ENCODE data around the gene APOBEC3A.
"Not testable (repeated sequence)": the region's sequence is repeated elsewhere in the genome, so short reads cannot be mapped to it uniquely, and the experiment has no call there.

The APOBEC3A gene

GRCh38 chr22:38977289-38977688, 19.9 kb downstream of the APOBEC3A start:
- DNase-seq (ENCODE audit: low read depth in 1 of 2, low spot score in 1 of 2): not testable (repeated sequence)

GRCh38 chr22:38980587-38980986, 23.2 kb downstream of the APOBEC3A start:
- DNase-seq (ENCODE audit: low read depth in 1 of 2, low spot score in 1 of 2): not testable (repeated sequence)

DNA sequence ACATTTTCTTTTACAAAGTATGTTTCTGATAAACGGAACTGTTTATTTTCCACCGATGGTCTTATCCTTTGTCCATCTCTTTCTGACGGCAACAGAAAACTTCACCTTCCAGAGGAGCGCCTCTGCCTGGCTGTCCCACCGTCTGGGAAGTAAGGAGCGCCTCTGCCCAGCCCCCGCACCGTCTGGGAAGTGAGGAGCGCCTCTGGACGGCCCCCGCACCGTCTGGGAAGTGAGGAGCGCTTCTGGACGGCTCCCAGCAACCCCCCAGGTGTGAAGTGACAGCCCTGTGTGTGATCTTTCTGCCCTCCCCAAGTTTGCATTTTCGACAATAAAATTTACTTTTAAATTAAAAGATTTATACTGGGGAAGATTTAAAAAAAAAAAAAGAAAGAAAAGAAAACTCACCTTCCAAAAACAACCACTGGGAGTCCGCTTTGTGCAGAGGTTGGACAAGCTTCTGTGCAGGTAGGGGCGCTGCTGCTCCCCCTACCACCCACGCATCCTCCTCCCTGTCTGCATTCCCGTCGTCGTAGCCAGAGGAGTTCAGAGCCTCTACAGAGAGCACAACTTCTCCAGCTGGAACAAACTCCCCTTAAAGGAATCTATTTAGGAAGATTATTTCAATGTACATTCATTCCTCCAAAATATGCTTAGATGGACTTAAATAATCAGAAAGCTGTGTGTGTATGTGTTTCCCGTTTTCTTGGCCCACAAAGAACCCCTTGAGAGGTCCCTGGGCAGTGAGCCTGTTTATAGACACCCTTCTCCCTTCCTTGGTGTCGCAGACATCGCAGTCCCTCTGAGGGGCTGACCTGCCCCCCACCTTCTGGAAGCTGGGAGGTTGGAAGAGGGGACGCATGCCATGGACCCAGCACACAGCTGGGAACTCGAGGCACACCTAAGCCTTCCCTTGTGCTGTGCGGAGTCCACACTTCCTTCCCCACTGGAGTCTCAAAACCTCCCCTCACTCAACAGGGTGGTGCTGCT, 23.9 kb downstream of the APOBEC3A start:
- DNase-seq (ENCODE audit: low read depth in 1 of 2, low spot score in 1 of 2): no peak

DNA sequence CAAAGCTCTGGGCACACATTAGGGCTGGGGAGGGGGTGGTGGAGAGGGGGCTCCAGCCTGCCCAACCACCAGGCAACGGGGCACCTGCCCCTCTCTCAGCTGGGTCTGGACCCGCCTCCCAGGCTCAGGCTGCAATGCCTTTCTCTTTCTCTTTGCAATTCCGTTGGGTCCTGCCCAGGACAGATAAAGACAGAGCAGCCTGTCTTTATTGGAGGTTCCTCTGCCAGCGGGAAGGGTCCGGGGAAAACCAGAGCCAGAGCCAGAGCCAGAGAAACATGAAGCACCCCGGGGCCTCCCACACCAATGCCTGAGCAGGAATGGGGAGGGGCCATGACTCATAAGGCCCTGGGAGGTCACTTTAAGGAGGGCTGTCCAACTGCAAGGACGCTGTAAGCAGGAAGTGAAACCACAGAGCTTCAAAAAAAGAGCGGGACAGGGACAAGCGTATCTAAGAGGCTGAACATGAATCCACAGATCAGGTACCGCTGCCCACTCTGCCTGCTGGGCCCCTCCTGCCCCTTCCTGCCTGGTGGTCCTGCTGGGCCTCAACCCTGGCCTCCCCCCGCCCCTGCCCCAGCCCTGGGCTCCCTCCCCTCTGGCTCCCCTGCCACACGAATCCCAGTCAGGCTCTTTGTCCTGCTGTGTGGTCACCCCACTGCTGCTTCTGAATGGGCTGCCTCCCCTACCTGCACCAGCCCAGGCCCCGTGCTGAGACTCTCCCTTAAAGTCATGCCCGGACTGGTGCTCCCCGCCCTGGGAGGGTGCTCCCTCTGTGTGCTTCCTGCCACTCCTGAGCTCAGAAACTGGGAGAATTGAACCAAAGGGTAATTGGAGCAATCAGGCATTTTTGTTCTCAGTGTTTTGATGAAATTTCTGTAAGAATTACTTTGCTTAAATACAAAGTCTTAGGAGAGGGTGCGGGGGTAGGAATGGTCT, 24.9 kb downstream of the APOBEC3A start, which contains the start of gene APOBEC3B:
APOBEC3B (plus strand) TSS at position 356 of the 936 bp plus-strand sequence; CDS start at position 463, 107 bp downstream.
- peak; percentile 8 to 49 for DNase-seq (ENCODE audit: low read depth in 1 of 2, low spot score in 1 of 2)

DNA sequence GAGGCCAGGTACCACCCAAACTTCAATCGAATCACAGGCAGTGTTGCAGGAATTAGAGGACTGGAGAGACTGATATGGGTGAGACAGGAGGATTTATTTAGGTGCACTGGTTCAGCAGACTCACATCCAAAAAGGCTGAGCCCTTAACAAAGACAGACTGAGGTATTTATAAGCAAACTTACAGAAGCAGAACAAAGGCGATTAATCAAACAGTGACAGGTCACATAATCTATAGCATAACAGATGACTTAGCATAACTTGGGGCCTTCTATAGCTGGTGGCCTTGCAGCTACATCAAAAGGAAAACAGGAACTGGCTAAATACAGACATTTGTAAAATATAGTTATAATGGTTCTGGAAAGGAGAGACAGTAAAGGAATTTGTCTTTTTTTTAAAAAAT, 26.8 kb downstream of the APOBEC3A start:
- DNase-seq (ENCODE audit: low read depth in 1 of 2, low spot score in 1 of 2): no peak

DNA sequence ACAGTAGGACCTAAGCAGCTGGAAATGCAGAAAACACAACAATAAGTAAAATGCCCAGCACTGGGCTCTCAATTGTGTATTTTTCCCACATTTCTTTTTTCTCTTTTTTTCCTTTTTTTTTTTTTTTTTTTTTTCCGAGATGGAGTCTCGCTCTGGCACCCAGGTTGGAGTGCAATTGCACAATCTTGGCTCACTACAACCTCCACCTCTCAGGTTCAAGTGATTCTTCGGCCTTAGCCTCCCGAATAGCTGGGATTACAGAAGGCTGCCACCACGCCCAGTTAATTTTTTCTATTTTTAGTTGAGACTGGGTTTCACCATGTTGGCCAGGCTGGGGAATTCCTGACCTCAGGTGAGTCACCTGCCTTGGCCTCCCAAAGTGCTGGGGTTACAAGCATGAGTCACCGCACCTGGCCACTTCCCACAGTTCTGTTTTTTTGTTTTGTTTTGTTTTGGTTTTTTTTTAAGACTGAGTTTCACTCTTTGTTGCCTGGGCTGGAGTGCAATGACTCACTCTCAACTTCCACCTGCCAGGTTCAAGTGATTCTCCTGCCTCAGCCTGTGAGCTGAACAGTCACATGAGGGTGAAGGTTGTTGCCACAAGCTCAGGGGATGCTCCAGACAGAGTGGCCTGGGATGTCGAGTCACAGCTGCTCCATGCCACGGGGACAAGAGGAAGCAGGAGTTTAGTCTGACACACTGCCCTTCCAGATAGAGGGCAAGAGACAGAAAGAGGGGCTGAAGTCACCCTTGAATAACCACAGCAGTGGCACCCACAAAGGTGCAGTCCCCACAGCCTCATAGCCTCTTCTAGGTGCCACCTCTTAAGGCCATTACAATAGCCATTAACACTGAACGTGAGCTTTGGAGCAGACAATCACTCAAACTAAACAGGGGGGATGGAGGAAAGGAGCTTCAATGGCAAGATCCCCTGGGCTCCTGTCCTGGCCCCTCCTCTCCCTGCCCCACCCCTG, 27.7 kb downstream of the APOBEC3A start:
- DNase-seq (ENCODE audit: low read depth in 1 of 2, low spot score in 1 of 2): peak; percentile 32 to 78

DNA sequence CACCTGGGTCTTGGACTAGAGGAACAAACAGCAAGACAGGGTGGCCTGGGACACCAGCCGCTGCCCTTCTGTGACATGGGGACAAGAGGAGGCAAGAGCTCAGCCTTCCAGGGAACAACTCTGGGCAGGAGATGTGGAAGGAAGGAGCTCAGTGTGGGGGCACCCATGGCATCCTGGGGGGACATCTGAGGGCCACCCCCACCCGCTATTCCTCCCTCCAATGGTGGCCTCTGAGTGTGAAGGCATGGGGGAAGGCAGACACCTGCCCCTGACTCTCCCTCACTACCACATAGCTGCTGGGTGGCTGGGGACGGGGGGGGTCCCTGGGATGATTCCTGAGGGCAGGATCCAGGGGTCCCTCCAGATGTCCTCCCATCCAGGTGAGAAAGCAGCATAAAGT, 29.2 kb downstream of the APOBEC3A start:
- DNase-seq (ENCODE audit: low read depth in 1 of 2, low spot score in 1 of 2): no peak

DNA sequence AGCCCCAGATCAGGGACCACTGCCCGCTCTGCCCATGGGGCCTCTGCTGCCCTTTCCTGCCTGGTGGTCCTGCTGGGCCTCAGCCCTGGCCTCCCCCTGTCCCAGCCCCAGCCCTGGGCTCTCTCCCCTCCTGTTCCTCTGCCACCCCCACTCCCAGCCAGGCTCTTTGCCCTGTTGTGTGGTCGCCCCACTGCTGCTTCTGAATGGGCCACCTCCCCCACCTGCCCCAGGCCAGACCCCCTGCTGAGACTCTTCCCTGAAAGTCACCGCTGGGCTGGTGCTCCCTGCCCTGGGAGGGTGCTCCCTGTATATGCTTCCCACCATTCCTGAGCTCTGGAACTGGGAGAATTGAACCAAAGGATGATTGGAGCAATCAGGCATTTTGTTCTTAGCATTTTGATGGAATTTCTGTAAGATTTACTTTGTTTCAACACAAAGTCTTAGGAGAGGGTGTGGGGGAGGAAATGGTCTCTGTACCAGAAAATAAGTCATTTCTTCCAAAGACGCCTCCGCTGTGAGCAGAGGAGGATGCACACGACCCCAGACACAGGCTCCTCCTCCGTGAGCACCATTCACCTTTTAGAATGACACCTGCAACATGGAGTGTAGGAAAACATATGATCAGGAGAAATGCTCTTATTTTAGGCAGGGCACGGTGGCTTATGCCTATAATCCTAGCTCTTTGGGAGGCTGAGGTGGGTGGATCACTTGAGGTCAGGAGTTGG, 29.9 kb downstream of the APOBEC3A start:
- DNase-seq (ENCODE audit: low read depth in 1 of 2, low spot score in 1 of 2): no peak

GRCh38 chr22:38989466-38989865, 32.1 kb downstream of the APOBEC3A start:
- no peak for DNase-seq (ENCODE audit: low read depth in 1 of 2, low spot score in 1 of 2)

- DNase-seq (ENCODE audit: low read depth in 1 of 2, low spot score in 1 of 2): not testable (repeated sequence)
Observed at GRCh38 chr22:38992871-38993371, 35.5 kb downstream of the APOBEC3A start.

- no peak for DNase-seq (ENCODE audit: low read depth in 1 of 2, low spot score in 1 of 2)
Observed at GRCh38 chr22:38996105-38996504, 38.7 kb downstream of the APOBEC3A start.

DNA sequence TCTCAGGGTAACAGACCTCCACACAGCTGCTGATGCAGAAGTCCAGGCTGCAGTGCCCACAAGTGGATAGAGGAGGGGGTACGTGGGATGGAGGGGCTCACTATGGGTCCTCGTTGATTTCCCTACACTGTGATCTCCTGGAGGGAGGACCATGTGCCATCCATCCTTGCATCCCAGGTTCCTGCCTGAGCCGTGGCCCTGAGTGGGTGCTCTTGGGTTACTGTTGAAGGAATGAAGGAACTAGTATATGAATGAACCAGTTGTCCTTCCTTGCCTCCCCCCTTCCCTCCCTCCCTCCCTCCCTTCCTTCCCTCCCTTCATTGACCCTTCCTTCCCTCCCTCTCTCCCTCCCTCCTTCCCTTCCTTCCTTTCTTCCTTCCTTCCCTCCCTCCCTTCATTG, 40.1 kb downstream of the APOBEC3A start:
- no peak for DNase-seq (ENCODE audit: low read depth in 1 of 2, low spot score in 1 of 2)

GRCh38 chr22:39003165-39003638, 45.8 kb downstream of the APOBEC3A start:
- DNase-seq (ENCODE audit: low read depth in 1 of 2, low spot score in 1 of 2): peak; percentile 24 to 57

- no peak for DNase-seq (ENCODE audit: low read depth in 1 of 2, low spot score in 1 of 2)
Observed at GRCh38 chr22:39007177-39007576, 49.8 kb downstream of the APOBEC3A start.

GRCh38 chr22:39008271-39008850, 51.0 kb downstream of the APOBEC3A start:
- not testable (repeated sequence) for DNase-seq (ENCODE audit: low read depth in 1 of 2, low spot score in 1 of 2)

DNA sequence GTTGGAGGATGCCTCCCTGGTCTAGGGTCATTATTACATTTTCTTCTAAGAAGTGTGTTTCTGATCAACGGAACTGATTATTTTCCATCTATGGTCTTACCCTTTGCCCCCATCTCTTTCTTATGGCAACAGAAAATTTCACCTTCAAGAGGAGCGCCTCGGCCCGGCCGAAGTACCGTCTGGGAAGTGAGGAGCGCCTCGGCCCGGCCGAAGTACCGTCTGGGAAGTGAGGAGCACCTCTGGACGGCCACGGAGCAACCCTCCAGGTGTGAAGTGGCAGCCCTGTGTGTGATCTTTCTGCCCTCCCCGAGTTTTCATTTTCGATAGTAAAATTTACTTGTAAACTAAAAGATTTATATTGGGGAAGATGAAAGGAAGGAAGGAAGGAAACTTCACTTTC, 53.5 kb downstream of the APOBEC3A start:
- no peak for DNase-seq (ENCODE audit: low read depth in 1 of 2, low spot score in 1 of 2)
